ENCODE results near the gene LDHD. TPM values are rescaled to one million over a fixed set of nuclear protein-coding genes. Genes with fewer than 3 reads are reported as not detected.
A peak's percentile ranks its signal among the peaks of the same experiment; 100 is the strongest.

LDHD gene
- total RNA-seq, 2 donors from 2014 or later = 0.19 to 1.1 TPM

DNA sequence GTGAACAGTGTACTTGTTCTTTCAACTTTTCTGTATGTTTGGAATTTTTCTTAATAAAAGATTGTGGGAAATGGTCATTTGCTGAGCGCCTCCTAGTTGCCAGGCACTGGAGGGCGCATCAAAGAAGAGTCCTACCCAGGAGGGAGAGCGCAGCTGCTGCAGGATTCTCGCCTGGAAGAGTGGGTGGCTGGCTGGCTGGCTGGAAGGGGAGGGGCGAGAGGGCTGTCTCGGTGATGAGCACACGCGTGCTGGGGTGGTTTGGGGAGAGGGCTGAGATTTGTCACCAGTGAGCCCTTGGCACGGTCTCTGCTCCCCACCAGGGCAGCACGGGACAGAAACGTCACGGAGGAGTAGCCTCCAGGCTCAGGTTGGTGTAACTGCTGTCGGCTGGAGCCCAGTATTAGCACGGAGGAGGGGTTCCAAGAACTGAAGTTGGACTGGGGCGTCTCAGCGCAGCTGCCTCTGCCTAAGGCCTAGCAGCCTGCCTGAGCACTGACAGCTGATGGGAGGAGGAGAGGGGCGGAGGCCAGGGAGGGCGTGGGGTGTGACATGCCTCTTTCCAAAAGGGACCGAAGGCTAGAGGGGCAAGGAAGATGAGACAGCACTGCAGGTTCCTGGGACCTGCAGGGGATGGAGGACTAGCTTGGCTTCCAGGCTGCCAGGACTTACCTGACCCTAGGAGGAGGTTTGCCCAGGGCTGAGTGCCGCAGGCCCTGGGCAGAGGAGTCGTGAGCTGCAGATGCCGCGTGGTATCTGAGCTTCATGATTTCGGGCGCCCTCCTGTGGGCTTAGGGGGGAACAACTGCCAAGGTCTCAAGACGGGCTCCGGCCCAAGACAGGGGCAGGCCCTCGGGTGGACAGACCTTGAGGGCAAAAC, 5.7 kb downstream of the LDHD start:
- Mint-ChIP-seq H3K9me3 (no peaks in the 10 kb centered on the region), H3K4me1 (ENCODE audit: low read depth in 2 of 2) (peaks cover 42 to 45% of the 10 kb centered on the region in 2 donors), H3K36me3 (peaks cover 6% of the 10 kb centered on the region), H3K4me3 (peak overlapping the region; percentile 78), H3K27ac (peak overlapping the region; percentile 82 to 85), H3K27me3 (peaks cover 0 to 2% of the 10 kb centered on the region in 2 donors)
- peak; percentile 83 to 91 for ATAC-seq
- DNase-seq (ENCODE audit: low spot score) = peak; percentile 83

DNA sequence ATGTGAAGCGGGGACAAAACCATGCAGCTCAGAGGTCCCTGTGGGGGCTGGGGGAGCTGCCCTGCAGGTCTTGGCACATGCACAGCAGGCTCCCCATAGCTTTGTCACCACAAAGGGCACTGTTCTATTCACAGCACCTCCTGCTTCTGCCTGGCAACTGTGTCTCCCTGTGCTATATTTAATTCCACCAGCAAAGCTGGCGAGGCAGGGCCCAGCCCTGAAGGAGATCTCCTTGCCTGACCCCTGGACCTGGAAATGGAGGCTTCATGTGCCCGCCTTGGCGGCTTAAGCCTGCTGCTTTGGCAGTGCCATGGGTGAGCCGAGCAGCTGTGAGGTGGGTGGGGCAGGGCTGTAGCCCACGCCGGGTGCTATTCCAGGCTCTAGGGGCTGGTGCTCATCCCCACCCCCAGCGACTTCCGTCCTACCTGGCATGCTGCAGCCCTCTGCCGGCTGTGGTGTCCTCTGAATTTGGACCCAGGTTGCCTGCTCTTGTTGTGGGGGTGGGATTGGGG, 6.8 kb downstream of the LDHD start:
- Mint-ChIP-seq H3K27me3 (peaks cover 0 to 2% of the 10 kb centered on the region in 2 donors), H3K4me3 (peak overlapping the region; percentile 78), H3K4me1 (ENCODE audit: low read depth in 2 of 2) (peaks cover 46 to 50% of the 10 kb centered on the region in 2 donors), H3K9me3 (no peaks in the 10 kb centered on the region), H3K36me3 (peaks cover 6% of the 10 kb centered on the region), H3K27ac (peak overlapping the region; percentile 82 to 85)
- ATAC-seq (no peak), DNase-seq (ENCODE audit: low spot score) (no peak)

DNA sequence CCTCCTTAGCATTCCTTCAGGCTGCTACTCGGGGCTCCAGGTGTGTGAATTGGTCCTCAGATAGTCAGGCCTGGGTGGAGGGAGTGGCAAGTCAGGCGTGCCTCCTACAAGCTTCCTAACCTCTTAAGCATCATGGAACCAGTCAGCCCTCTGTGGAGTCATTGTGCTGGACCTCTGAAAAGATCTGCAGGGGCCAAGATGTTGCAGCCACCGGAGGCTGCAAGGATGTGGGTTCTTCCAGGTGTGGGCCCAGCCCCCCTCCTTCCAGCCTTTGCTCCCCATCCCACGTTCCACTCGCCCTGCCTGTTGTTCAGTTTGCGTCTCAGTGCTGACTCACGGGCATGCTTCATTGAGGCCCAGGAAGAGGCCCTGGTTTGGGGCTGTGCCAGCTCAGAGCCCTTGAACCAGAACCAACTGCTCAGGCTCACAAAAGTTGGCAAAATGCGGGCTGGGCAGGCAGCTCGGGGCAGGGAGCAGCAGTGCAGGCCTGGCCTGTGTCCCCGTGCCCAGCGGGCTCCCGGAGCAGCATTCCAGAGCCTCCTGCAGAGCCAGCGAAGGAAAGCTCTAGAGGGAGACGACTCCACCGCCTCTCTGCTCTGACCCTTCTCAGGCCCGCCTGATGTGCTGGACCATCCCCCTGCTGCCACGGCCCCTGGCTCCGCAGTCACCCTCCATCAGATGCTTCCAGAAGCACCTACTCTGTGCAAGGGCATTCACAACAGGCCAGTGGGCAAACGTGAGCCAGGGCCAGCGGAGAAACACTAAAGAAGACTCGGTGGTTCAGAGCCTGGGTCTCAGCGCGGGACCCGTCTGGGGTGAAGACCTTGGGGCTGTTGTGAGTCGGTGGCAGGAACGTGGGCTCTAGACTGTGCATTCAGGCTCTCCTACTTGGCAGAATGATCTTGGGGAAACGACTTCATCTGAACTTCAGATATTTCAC, 7.5 kb downstream of the LDHD start:
- peaks cover 11% of the 10 kb centered on the region for H3K36me3 Mint-ChIP-seq
- peak in 1 of 2 donors; percentile 59 for ATAC-seq
- H3K4me1 Mint-ChIP-seq (ENCODE audit: low read depth in 2 of 2) = peaks cover 53 to 57% of the 10 kb centered on the region in 2 donors
- peaks cover 0 to 2% of the 10 kb centered on the region in 2 donors for H3K27me3 Mint-ChIP-seq
- H3K4me3 Mint-ChIP-seq = peak overlapping the region; percentile 78
- H3K9me3 Mint-ChIP-seq = peaks cover 3% of the 10 kb centered on the region
- H3K27ac Mint-ChIP-seq = peak overlapping the region; percentile 82 to 85
- DNase-seq (ENCODE audit: low spot score) = no peak

DNA sequence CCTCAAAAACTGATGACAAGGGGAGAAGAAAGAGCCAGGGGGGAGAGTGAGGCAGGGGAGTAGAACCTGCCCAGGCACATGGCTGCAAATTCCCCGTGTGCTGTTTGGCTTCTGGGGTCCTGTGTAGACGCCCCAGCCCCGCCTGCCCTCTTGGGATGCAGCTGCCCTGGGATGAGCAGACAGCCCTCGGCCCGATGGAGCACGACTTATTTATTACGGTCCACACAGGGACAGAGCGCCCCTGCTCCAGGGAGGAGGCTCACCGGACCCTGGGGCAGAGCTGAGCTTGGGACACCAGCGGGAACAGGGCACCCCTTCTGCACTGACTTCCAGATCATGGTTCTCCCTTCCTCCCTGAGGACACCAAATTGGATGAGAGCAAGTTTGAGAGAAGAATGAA, 9.1 kb downstream of the LDHD start:
- Mint-ChIP-seq H3K4me1 (ENCODE audit: low read depth in 2 of 2) (peaks cover 52 to 65% of the 10 kb centered on the region in 2 donors), H3K27ac (peak overlapping the region; percentile 28 to 31), H3K4me3 (no peak overlapping the region), H3K27me3 (peaks cover 0 to 6% of the 10 kb centered on the region in 2 donors), H3K36me3 (peaks cover 13% of the 10 kb centered on the region), H3K9me3 (peaks cover 4% of the 10 kb centered on the region)
- no peak for DNase-seq (ENCODE audit: low spot score)
- ATAC-seq = no peak

DNA sequence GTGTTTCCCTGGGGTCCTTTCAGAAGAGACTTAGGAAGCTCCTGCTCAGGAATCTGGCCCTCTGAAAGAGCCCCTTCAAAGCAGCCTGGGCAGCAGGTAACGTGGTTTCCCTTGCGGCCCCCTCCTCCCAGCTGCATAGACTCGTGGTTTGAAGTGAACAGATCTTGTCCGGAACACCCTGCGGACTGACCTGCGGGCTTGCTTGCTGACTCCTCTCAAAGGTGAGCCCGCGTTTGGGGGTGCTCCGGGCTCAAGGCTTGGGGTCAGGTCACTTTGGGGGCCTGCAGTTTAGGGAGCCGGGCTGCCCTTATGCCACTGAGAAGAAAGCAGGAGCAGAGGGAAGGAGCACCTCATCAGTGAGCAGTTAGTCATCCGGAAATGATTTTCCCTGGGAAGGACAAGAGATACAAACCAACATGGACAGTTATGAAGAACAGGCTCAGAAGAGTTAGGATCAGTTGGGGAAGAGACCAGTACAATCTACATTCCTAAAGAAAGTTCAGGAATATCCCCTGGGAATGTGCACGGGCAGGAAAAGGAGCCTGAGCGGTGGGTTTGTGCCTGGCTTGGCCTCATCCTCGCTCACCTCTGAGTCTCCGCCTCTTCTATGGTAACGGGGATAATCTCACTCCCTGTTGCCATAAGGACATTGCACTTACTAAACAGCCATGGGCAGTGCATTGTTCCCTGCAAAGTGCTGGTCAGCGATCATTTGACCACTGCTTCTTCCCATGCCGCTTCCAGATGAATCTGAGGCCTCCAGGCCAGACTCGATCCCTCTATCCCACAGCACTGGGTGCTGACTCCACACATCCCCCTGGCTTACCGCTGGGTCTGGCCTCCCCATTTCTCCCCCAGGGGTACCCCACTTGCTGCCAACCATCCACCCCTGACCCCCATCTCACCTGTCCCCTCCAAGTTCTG, 10.0 kb downstream of the LDHD start:
- Mint-ChIP-seq H3K27ac (peak overlapping the region; percentile 28 to 84), H3K27me3 (peaks cover 0 to 6% of the 10 kb centered on the region in 2 donors), H3K4me3 (no peak overlapping the region), H3K4me1 (ENCODE audit: low read depth in 2 of 2) (peaks cover 52 to 67% of the 10 kb centered on the region in 2 donors), H3K9me3 (peaks cover 4% of the 10 kb centered on the region), H3K36me3 (peaks cover 13% of the 10 kb centered on the region)
- ATAC-seq (no peak), DNase-seq (ENCODE audit: low spot score) (no peak)

DNA sequence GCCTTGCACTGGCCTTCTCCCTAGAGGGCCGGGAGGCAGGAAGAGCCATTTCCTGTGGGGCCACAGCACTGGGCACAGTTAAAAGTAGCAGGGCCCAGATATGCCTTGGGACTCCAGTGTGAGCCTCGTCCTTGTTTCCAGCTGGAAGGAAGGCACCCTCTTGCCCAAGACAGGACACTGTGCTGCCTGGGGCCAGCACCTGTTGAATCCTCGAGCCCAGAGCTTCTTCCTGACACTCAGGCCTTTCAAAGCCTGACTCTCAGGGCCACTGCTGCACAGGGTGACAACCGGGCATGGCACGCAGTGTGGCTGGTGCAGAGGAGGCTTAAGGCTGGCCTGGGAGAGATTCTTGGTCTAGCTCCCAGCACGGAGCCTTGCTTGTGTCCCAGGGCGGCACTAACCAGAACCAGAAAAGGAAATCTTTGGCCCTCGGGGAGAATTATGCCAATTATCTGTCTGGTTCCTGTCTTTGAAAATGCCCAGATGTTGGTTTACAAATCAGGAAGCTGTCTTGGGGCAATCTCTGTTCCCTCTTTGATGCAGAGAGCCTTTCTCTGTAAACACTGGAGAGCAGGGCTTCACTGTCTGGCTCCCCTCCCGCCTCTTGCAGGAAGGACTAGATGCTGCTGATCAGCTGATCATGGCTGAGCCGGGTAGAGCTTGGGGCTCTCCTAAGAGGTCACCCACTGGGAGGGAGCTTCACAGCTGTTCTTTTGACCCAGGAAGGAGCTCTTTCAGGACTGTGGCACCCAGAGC, 11.1 kb downstream of the LDHD start:
- Mint-ChIP-seq H3K36me3 (peaks cover 13% of the 10 kb centered on the region), H3K27ac (peak overlapping the region; percentile 44 to 84), H3K9me3 (peaks cover 4% of the 10 kb centered on the region), H3K4me1 (ENCODE audit: low read depth in 2 of 2) (peaks cover 46 to 59% of the 10 kb centered on the region in 2 donors), H3K4me3 (no peak overlapping the region), H3K27me3 (peaks cover 0 to 6% of the 10 kb centered on the region in 2 donors)
- no peak for ATAC-seq
- no peak for DNase-seq (ENCODE audit: low spot score)

DNA sequence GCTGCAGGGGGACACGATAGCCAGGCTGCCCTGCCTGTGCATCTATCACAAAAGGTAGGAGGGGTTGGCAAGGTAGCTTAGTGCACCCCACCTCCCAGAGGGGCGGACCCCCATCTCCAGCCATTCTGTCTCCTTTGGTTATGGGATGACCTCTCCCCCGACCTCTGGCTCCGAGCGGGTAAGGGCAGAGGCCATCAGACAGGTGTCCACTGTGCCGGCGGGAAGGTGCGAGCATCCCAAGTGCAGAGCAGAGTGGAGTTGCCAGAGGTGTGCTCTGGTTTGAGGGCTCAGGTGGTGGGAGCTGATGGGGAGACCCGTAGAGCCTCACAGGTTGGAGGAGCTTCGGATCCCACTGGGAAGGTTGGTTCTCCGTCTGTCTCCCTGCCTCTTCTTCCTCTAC, 11.7 kb downstream of the LDHD start:
- Mint-ChIP-seq H3K4me1 (ENCODE audit: low read depth in 2 of 2) (peaks cover 47 to 59% of the 10 kb centered on the region in 2 donors), H3K4me3 (no peak overlapping the region), H3K36me3 (peaks cover 13% of the 10 kb centered on the region), H3K27me3 (peaks cover 0 to 6% of the 10 kb centered on the region in 2 donors), H3K27ac (peak overlapping the region; percentile 44 to 84), H3K9me3 (peaks cover 4% of the 10 kb centered on the region)
- no peak for DNase-seq (ENCODE audit: low spot score)
- ATAC-seq = no peak

DNA sequence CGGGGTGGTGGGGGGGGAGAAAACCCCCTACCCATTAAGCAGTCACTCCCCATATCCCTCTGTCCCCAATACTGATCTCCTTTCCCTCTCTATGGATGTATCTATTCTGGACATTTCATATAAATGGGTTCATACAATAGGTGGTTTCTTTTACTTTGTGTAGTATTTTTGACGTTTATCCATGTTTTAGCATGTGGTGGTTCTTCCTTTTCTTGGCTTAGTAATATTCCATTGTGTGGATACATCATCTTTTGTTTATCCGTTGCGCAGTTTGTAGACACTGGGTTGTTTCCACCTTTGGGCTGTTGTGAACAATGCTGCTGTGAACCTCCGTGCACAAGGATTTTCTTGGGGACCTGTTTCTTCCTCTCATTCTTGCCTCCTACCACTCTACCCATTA, 12.6 kb downstream of the LDHD start:
- peak overlapping the region in 1 of 2 donors; percentile 12 for H3K27ac Mint-ChIP-seq
- peaks cover 45 to 59% of the 10 kb centered on the region in 2 donors for H3K4me1 Mint-ChIP-seq (ENCODE audit: low read depth in 2 of 2)
- H3K4me3 Mint-ChIP-seq = no peak overlapping the region
- no peak for ATAC-seq
- H3K36me3 Mint-ChIP-seq = peaks cover 13% of the 10 kb centered on the region
- no peak for DNase-seq (ENCODE audit: low spot score)
- peaks cover 0 to 6% of the 10 kb centered on the region in 2 donors for H3K27me3 Mint-ChIP-seq
- H3K9me3 Mint-ChIP-seq = peaks cover 4% of the 10 kb centered on the region

DNA sequence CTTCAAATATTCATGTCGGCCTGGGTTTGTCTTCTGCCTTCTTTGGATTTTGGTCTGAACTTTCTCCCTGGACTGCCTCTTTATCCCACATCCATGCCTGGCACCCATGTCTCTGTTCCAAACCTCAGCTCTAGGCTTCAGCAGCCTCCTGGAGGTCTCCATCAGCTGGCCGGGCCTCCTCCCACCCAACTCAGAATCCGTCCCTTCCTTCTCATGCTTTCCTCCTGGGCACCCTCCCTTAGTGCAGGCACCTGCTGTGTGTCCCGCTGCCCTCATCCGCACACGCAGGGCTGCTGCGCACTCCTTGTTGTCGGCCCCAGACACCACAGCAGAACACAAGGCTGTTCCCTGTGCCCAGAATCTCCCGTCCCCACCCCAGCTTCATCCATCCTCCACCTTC, 14.0 kb downstream of the LDHD start:
- peaks cover 0 to 6% of the 10 kb centered on the region in 2 donors for H3K27me3 Mint-ChIP-seq
- peaks cover 7% of the 10 kb centered on the region for H3K36me3 Mint-ChIP-seq
- no peak overlapping the region for H3K4me3 Mint-ChIP-seq
- DNase-seq (ENCODE audit: low spot score) (no peak), ATAC-seq (no peak)
- H3K9me3 Mint-ChIP-seq = peaks cover 4% of the 10 kb centered on the region
- H3K27ac Mint-ChIP-seq = peak overlapping the region in 1 of 2 donors; percentile 75
- H3K4me1 Mint-ChIP-seq (ENCODE audit: low read depth in 2 of 2) = peaks cover 47 to 53% of the 10 kb centered on the region in 2 donors

DNA sequence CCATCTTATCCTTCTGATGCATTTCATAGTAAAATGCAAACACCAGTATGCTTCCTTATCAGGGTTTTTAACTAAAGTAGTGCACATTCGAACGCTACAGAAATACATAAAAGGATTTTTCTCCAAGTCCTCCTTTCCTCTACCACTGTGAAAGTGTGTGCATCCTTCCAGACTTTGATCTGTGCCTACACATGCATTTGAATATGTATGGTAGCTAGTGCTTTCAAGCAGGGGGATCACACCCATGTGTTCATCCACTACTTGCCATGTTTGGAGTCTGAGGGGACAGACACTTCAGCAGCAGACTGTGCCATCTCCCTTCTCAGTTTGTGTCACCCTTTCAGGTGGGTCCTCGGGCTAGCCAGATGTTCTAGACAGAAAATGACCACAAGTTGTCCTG, 14.9 kb downstream of the LDHD start:
- Mint-ChIP-seq H3K27me3 (peaks cover 0 to 6% of the 10 kb centered on the region in 2 donors), H3K36me3 (peaks cover 7% of the 10 kb centered on the region), H3K27ac (peak overlapping the region in 1 of 2 donors; percentile 87), H3K4me3 (no peak overlapping the region), H3K4me1 (ENCODE audit: low read depth in 2 of 2) (peaks cover 49 to 51% of the 10 kb centered on the region in 2 donors), H3K9me3 (peaks cover 4% of the 10 kb centered on the region)
- DNase-seq (ENCODE audit: low spot score) = no peak
- ATAC-seq = no peak

DNA sequence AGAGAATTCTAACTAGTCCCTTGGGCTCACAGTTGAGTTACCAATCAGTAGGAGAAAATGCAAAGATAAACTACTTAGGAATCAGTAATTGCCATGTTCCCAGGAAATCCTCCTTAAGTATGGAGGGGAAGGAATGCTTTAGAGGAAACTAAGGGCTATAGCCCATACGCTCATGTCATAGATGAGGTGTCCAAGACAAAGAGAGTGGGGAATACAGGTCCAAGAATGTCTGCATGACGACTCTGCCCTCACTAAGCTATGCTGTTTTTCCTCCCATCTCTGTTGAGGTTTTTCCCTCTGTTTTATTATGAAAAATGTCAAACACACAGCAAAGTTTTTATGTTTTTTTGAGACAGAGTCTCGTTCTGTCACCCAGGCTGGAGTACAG, 16.0 kb downstream of the LDHD start:
- ATAC-seq (no peak), DNase-seq (ENCODE audit: low spot score) (no peak)
- Mint-ChIP-seq H3K4me1 (ENCODE audit: low read depth in 2 of 2) (peaks cover 53 to 54% of the 10 kb centered on the region in 2 donors), H3K4me3 (peak overlapping the region; percentile 34), H3K27me3 (peaks cover 0 to 6% of the 10 kb centered on the region in 2 donors), H3K9me3 (peaks cover 4% of the 10 kb centered on the region), H3K27ac (peak overlapping the region; percentile 71 to 81), H3K36me3 (peaks cover 7% of the 10 kb centered on the region)
